ENCODE measurements around the gene IMPA2.

DNA sequence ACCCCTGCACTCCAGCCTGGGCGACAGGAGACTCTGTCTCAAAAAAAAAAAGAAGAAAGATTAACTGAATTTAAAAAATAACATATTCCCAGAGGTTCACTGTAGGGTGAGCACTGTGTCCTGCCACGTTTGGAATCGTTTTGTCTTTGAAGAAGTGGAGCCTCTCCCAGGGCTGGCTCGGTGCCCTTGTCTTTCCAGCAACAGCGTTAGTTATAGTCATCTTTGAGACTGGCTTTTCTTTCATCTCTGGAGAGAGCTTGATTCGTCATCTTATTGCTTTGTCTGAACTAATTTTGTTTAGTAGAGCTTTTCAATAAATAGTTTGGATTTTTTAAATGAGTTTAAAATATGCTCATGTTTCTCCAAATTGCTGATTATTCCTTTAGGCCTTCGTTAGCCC, 50.5 kb downstream of the IMPA2 start:
- TF ChIP-seq, protein P1, sequence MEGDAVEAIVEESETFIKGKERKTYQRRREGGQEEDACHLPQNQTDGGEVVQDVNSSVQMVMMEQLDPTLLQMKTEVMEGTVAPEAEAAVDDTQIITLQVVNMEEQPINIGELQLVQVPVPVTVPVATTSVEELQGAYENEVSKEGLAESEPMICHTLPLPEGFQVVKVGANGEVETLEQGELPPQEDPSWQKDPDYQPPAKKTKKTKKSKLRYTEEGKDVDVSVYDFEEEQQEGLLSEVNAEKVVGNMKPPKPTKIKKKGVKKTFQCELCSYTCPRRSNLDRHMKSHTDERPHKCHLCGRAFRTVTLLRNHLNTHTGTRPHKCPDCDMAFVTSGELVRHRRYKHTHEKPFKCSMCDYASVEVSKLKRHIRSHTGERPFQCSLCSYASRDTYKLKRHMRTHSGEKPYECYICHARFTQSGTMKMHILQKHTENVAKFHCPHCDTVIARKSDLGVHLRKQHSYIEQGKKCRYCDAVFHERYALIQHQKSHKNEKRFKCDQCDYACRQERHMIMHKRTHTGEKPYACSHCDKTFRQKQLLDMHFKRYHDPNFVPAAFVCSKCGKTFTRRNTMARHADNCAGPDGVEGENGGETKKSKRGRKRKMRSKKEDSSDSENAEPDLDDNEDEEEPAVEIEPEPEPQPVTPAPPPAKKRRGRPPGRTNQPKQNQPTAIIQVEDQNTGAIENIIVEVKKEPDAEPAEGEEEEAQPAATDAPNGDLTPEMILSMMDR (conservative IDR thresholded peaks at IDR 0.05; ENCODE audit: low read length), result no peak
- no peak for TF ChIP-seq EZH2phosphoT487 (IDR thresholded peaks at IDR 0.05; ENCODE audit: borderline replicate concordance)
